Activated CD4-positive, alpha-beta T cell treated with anti-CD3 and anti-CD28 coated beads, Interleukin-2, amount 50 U/mL, for 4 hours (primary cell): ENCODE data around the gene GRID2.
"Not testable (repeated sequence)": the region's sequence is repeated elsewhere in the genome, so short reads cannot be mapped to it uniquely, and the experiment has no call there.

Experiments used
- DNase-seq, 2 experiments: peaks; one replicate each; pipeline ENCODE4 v3.0.0-alpha.2; 2020

Gene GRID2

DNA sequence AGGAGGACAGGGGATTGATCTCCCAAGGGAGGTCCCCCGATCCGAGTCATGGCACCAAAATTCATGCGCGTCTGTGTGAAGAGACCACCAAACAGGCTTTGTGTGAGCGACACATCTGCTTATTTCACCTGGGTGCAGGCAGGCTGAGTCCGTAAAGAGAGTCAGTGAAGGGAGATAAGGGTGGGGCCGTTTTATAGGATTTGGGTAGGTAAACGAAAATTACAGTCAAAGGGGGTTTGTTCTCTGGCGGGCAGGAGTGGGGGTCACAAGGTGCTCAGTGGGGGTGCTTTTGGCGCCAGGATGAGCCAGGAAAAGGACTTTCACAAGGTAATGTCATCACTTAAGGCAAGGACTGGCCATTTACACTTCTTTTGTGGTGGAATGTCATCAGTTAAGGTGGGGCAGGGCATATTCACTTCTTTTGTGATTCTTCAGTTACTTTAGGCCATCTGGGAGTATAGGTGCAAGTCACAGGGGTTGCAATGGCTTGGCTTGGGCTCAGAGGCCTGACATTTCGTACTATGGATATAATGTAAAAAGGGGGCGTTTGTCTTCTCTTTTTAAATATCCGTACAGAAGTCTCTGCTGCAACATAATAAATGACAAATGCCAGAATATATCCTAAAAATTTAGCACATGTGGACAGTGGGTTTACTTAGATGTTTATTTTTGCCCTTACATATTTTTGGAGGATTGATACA lies 140.5 kb downstream of the GRID2 start:
- not testable (repeated sequence) for DNase-seq

DNA sequence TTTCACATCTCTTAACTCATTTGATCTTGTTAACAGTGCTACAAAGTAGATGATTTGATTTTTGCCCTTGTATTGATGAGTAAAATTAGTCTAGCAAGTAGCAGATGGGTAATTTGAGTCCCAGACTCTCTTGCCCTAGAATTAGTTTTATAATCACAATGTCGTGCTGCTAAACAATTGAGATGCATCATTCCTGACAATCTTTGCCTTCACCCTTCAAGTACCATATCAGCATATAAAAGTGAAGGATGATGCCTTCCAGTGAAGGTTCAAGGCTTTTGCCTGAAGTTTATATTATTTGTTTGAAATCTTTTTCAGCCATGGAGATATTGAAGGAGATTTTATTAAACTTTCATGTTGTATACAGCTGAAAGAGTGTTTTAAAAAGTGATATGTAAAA lies 141.4 kb downstream of the GRID2 start:
- DNase-seq: no peak

DNA sequence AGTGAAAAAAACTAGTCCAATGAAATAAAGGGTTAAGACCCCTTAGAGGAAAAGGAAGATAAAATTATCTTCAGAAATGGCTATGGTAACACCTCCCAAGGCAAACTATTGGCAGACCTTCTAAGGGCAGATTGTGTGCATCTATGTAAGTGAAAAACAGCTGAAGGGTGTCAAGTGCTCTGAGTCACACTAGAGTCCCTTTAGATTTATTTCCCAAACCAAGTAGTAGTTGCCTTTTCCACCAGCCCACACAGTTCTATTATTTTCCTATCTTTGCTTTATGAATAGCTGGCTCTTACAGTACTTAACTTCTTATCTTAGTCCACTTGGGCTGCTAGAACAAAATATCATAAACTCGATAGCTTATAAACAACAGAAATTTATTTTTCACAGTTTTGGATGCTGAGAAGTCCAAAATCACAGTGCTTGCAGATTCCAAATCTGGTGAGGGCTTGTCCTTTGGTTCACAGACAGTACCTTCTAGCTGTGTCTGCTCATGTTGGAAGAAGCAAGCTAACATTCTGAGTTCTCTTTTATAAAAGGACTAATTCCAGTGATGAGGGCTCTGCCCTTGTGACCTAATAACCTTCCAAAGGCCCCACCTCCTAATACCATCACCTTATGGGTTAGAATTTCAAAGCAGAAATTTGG lies 143.6 kb downstream of the GRID2 start:
- DNase-seq: no peak

DNA sequence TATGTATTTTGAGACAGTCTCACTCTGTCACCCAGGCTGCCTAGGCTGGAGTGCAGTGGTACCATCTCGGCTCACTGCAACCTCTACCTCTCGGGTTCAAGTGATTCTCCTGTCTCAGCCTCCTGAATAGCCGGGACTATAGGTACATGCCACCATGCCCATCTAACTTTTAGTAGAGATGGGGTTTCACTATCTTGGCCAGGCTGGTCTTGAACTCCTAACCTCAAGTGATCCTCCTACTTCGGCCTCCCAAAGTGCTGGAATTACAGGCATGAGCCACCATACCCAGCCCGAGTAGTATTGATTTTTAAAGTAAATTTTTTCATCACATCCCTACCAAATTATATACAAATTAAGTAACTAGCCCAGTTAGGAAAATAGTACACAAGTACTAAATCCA lies 144.4 kb downstream of the GRID2 start:
- DNase-seq: not testable (repeated sequence)

DNA sequence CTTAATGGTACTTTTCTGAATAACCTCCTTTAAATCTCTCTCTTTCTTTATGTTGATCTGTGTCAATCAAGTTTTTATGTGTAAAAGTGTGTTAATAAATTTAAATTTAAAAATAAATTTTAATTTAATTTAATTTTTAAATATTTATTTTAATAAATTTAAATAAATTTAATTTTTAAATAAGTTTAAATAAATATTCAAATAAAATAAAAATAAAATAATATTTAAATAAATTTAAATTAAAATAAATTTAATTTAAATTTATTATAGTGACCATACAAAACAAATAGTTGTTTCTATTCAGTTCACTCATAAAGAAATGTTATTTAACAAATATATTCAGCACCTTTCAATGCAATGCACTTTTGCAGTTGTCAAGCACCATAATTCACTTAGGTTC lies 146.9 kb downstream of the GRID2 start:
- no peak for DNase-seq

DNA sequence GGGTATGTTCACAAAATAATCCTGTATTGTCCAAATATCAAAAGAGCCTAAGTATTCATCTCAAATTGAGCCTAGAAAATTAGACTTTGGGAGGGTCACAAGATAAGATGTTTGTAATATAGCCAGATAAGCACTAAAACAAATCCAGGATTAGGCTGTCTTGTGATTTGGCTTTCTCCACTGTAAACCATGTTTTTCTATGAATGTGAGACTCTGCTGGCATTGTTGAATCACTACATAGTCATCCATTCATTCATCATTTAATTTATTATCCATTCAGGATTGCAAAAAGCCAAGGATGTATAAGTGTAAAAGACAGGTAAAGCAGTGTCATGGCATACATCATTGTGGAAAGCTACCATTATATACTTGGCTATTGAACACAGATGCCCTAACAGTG lies 148.0 kb downstream of the GRID2 start:
- DNase-seq: no peak

DNA sequence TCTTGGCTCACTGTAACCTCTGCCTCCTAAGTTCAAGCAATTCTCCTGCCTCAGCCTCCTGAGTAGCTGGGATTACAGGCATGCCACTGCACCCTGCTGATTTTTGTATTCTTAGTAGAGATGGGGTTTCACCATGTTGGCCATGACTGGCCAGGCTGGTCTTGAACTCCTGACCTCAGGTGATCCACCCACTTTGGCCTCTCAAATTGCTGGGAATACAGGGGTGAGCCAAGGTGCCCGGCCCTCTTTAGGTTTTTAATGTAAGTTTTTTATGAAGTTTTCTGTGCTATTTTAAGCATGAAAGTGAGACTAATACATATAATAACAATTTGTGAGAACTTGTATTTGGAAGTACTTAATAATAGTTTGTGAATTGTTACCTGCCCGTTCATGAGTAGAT lies 148.6 kb downstream of the GRID2 start:
- not testable (repeated sequence) for DNase-seq

DNA sequence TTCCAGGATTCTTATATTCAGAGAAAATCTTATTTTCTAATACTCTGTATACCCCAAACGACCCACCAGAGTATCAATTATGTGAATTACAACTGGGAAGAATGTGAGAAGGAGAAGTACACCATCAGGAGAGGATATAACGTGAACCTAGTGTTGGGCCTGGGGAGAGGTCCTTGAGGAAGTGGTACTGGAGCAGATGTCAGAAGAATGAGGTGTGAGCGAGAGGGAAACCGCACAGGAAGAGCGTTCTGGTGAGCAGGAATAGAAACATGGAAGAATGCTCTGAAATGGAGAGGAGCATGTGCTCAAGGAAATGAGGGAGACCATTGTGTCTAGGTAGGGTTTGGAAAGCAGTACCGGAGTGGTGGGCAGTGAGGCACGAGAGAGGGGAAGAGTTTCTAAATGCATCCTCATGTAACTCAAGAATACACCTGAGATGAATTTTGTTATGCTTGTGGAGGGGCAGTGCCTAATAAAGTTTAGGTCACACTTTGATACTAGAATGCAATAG lies 151.6 kb downstream of the GRID2 start:
- no peak for DNase-seq

DNA sequence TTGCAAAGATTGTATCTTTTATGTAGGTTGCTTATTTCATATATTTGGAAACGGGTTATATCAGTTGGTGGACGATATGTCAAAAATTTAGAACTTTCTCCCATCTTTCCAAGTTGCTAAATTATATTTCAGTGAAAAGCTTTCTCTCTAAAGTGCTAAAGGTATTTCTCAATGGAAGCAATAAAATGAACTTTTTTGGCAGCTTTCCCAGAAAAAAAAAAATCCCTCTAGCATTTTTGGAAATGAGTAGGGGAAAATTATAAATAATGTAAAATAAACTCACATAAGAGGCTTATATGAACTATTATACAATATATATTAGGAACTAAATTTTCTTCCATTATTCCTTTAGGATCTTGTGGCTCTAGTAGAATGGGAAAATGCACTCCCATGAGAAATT lies 152.2 kb downstream of the GRID2 start:
- DNase-seq: no peak

DNA sequence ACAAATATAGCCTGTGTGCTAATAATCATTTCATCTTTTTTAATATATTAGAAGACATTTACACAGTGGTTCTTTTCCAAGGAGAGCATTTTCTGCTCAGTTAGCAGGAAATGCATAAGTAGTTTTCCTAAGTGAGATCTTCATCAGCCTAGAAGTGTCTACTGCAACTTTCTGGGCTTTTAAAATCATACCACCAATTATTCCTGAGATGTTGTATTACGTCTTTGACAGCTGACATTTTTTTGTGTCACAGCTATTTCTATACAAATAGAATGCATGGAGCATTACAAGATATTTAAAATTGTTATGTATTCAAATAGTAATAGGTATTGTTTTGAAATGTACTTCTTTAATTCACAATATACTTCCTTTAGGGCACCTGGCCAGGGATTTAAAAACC lies 158.0 kb downstream of the GRID2 start:
- no peak for DNase-seq

DNA sequence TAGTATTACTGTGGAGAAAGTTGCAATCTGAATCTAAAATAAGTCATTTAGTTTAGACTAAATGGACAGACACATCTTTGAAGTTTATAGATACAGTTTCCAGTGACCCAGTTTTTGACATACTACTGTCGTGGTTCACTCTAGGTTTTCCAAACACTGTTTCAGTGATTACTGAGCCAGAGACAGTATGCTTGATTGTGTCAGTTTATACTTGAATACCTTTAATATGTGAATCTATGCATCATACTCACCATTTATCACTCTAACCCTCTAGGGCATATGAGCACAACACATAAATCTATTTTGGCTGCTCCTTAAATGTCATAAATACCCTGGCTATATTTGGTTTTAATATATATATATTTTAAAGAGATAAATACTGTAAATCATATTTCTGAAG lies 173.5 kb downstream of the GRID2 start:
- DNase-seq: no peak

DNA sequence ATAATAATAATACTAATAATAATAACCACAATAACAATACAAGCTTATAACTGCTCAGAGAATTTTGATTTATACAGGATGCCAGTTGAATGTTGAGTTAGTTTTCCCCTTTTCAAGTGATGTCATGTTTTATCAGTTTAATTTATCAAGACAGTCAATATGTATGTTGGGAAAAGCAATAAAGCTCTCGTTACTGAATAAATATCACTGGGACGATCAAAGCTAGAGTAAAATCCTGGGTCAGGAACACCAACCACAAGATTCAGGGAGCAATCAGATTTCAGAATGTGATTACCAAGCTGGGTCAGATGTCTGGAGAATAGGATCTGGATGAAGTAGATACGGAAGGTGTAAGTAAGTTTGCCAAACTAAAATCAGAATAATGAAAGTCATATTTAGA lies 179.6 kb downstream of the GRID2 start:
- DNase-seq: no peak

DNA sequence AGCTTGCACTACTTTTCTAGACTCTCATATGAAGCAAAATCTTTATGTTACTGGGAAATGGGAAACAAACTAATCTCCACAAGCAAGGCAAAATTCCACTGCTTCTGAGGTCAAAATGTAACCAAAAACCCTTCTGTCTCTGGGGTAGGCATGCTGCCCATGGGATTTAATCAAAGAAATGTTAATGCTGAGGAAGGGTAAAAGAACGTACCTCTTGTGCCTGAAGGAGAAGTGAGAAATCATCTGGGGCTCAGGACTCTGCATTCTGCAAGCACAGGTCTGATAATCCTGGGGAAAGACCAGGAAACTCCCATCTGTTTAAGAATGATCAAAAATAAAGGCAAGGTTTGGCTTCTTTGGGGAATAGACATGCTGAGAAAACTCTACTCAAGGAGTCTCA lies 184.7 kb downstream of the GRID2 start:
- no peak for DNase-seq

DNA sequence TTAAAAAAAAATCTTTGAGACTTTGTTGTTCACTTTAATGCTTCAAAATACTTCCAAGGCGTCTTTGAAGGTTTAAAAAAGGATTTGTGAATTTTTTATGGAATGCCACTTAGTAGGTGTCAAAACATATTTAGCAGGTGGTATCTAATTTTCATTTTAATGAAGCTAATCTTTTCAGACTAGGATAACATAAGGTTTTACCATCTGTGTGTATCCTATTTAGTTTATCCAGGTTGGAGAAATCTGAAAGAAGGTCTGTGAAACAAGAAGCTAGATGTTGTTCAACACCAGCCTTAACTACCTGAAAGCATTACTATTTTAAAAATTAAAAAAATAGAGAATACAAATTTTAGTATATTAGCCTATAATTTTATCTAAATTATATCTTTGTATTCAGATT lies 193.4 kb downstream of the GRID2 start:
- DNase-seq: no peak

DNA sequence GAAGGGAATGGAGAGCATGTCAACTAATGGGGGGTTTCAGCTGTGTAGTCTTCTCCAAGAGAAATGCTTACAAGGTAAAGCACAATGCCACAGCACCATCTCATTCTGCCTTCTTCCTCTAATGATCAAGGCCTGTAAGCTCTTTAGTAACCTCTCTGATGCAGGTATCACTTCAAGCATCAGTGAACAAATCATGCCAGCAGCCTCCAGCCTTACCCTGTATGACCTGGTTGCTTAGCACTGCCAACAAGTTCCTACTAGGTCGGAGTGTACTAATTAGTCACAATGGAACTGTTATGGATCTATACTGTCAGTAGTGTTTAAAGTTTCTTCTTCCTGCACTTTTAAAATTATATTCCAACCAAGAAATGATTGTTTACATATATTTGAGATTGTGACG lies 197.7 kb downstream of the GRID2 start:
- no peak for DNase-seq

DNA sequence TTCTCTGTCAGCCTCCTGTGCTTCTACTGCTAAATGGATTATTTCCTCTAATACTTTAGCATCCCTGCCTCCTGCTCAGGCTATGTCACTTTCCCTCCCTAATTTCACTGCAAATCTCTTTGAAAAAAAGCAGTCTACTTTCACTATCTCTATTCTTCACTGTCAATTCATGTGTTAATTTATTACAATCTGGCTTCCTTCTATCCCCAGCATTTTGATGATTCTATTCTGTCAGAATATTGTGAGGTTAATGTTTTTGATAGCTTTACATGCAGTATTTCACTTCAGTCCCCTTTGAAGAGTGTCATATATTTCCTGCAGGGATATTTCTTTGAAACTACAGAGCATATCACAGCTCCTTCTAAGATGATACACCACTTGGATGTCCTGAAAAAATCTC lies 203.2 kb downstream of the GRID2 start:
- no peak for DNase-seq

DNA sequence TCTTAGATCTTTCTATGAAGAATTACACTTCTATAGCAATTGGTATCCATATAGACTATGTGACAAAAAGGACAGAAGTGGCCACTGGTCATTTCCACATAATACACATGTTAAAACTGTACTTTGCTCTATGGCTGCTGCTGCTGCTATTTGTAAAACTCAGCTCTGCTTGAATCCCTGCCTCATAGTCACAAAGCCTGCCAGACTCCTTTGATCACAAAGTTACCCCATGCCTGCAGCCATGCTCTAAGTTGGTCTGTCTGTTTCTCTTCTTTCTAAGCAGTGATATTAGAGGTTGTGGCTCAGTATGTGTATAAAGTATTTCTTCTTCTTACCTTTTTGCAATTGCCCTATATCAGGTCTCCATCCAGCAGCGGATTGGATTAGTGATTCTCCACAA lies 210.9 kb downstream of the GRID2 start:
- DNase-seq: no peak

DNA sequence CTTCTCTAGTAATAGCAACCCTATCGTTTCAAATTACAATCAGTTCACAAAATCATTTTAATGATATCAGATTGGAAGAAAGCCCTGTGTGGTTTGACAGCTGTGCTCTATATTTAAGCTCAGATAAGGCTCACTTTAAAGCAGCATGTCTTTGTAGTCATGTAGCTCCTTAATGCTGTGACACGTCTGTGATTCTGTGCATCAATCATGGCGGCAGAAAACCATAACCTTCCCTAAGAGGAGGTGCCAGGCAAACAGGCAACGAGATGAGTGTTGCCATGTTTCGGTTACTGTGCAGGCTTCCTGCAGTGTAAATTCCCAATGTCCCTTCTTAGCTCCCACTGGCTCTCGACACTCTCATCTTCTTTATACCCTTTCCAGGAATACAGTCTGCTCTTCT lies 212.7 kb downstream of the GRID2 start:
- DNase-seq: no peak

DNA sequence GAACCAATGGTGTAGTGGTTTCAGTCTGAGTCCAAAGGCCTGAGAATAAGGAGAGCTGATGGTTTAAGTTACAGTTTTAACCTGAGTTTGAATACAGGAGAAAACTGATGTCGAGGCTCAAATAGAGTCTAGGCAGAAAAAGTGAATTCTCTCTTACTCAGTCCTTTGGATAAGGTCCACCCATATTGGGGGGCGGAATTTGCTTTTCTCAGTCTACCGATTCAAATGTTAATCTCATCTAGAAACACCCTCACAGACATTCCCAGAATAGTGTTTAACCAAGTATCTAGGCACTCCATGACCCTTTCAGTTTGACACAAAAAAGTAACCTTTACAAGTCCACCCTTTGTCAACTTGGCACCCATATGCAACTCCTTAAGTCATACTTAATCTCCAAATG lies 216.0 kb downstream of the GRID2 start:
- no peak for DNase-seq

DNA sequence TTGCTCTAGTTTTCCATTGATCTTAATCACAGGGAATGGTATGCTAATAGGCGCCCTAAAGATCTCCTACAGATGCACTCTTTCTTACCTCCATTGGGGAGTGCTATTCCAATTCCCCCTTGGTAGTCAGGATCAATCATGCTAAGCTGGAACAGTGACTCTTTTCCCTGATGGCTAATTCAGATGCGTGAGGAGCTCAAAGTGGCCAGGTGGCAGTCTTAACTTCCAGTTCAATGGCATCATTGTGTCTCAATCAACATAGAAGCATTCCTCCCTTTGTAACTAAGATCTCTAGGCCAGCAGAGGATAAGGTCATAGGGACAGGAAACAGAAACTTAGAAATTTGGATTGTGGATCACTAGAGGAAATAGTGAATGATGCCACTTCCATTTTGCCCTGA lies 216.8 kb downstream of the GRID2 start:
- DNase-seq: no peak

DNA sequence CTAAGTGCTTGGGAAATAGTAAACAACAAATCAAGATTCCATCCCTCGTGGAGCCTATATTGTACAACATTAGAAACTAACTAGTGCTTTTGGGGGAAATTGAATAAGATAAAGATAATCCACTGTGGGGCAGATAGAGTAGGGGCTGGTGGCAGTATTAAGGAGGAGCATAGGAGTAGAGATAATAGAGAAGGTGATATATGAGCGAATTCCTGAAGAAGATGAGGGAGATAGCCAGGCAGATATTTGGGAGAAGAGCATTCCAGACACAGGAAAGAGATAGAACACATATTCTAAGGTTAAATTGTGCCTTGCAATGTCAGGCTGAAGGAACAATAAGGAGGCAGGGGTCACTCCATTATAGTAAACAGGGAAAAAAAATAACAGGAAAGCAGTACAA lies 218.2 kb downstream of the GRID2 start:
- no peak for DNase-seq

DNA sequence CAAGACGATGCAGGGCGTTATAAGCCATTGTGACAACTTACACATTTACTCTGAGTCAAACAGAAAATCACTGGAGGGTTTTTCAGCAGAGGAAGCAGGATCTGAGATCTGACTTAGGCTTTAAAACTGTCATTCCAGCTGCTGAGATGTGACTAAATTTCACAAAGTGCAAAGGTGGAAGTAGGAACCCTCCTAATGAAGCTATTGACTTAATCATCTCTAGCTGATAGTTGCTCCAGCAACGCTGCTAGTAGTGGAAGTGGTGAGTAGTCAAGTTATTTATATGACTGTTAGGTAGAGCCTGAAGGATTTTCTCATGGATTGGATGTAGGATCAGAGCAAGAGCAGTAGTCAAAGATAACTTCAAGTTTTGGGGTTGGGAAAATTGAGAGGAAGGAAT lies 218.6 kb downstream of the GRID2 start:
- DNase-seq: no peak

DNA sequence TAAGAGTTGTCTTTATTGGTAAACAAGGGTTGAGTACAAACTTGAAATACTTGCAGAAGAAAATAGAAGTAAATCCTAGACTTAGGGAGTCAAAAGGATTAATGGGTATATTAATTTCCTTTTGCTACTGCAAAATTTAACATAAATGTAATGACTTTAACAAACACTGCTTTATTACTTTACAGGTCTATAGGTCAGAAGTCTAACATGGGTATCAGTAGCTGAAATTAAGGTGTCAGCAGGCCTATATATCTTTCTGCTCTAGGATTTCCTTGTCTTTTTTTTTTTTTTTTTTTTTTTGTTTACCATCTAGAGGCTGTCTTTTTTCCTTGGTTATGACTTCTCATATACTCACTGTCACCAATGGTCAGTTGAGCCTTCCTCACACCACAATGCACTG lies 220.4 kb downstream of the GRID2 start:
- DNase-seq: no peak

DNA sequence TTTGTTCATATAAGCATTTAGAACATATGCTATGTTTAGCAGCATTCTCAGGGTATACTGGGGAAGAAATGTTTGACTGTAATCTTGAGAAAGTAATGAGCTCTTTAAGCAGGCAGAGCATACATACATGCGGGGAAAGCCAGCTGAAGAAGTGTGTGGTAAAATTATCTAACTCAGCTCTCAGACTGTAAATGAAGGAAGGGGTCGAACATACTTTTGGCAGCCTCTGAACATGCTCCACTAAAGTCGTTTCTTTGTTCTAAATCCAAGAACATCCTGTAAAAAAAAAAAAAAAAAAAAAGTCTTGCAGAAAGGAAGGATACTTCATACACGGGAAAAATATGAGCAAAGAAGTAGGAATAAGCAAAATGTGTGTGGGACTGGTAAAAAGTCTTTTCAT lies 224.8 kb downstream of the GRID2 start:
- DNase-seq: no peak

DNA sequence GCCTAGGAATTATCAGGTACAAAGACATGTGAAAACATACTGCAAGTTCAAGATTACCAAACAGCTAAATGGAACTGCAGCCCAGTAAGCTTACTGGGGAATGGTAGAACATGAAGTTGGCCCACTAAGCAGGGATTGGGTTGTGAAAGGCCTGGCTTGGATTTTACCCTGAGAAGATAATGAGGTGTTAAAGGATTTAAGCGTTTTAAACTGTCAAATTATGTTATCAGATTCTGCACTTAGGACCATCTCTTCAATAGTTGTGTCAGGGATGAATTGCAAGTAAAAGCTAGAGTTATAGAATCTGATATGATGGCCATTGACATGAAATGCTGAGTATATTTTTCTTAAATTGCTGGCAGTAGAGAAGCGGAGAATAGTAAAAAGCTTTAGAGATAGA lies 225.7 kb downstream of the GRID2 start:
- no peak for DNase-seq
